ENCODE data around the gene BRAT1. TPM values are rescaled to one million over a fixed set of nuclear protein-coding genes. Genes with fewer than 3 reads are reported as not detected.

The BRAT1 gene
- total RNA-seq, 1 donor from 2014 or later = 42.3 TPM

DNA sequence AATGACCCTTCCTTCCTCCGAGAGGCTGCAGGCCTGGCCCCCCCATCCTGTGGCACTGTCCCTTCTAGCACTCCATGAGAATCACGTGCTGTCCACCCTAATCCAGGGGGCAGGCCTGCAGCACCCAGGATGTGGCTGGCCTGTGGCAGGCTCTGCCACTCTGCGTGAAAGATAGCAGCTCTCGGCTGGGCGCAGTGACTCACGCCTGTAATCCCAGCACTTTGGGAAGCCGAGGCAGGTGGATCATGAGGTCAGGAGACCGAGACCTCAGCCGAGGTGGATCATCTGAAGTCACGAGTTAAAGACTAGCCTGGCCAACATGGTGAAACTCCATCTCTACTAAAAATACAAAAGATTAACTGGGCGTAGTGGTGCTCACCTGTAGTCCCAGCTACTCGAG lies 54.6 kb downstream of the BRAT1 start:
- DNase-seq (ENCODE audit: extremely low read depth, low read depth, low spot score) = no peak

DNA sequence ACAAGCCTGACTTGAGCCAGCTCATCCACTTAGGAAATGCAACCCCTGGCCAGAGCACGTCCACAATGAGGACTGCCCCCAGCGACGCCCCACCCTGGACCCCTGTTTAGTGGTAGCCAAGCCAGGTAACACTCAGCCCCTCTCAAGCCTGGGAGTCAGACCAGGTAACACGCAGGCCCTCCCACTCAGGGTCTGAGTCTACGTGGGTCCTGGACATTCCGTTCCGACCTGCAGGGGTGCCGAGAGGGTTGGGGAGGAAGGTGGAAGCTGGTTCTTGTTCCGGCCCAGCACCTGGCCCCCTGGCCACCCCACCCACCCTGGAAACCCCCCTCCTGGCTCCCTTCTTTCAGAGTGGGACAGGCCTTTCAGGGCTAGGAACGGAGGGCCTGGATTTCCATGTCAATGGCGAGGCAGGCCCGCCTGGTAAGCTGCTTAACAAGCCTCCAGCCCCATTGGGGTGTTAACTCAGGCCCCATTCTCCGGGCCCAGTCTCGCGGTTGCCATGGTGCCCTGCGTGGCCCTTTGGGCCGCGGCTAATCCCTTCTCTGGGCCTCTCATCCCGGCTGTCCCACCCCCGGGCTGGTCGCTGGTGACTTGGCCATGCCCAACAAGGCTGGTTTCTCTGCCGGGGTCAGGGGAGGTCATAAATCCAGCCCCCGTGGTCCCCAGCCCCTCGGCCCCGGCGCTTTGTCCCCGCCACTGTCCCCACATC lies 55.4 kb downstream of the BRAT1 start:
- DNase-seq (ENCODE audit: extremely low read depth, low read depth, low spot score) = no peak

DNA sequence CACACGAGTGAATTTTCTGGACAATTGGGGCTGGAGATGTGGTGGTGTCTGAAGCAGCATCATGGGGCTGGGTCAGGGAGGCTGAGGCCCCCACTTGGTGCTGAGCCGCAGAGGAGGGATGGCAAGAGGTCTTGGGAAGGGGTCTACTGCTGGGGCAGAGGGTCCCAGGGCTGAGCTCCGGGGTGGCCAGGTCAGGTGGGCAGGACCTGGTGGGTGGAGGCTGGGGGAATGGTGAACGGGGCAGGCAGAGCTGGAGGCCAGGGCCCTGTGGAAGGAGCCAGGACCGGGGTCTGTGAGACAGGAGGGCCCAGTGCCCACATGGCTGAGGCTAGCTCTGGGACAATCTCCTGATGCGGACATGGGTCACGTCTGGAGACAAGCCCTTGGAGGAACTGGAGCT lies 56.1 kb downstream of the BRAT1 start:
- no peak for DNase-seq (ENCODE audit: extremely low read depth, low read depth, low spot score)

DNA sequence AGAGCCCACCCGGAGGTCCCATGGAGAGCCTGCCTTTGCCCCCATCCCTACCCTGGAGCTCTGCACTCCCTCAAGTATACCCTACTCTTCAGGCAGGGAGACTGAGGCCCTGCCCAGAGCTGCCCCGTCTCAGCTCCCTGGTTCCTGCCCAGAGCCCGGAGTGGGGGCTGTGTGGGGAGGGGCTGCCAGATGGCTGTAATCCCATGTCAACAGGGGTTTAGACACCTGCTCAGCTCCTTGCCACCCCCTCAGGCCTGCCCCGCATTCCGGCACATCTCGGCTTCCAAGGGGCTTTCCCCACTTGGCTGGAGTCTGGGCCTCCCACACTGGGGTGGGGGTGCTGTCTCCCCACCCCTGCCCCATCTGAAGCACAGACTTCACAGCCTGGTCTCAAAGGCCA lies 56.6 kb downstream of the BRAT1 start:
- DNase-seq (ENCODE audit: extremely low read depth, low read depth, low spot score) = no peak

DNA sequence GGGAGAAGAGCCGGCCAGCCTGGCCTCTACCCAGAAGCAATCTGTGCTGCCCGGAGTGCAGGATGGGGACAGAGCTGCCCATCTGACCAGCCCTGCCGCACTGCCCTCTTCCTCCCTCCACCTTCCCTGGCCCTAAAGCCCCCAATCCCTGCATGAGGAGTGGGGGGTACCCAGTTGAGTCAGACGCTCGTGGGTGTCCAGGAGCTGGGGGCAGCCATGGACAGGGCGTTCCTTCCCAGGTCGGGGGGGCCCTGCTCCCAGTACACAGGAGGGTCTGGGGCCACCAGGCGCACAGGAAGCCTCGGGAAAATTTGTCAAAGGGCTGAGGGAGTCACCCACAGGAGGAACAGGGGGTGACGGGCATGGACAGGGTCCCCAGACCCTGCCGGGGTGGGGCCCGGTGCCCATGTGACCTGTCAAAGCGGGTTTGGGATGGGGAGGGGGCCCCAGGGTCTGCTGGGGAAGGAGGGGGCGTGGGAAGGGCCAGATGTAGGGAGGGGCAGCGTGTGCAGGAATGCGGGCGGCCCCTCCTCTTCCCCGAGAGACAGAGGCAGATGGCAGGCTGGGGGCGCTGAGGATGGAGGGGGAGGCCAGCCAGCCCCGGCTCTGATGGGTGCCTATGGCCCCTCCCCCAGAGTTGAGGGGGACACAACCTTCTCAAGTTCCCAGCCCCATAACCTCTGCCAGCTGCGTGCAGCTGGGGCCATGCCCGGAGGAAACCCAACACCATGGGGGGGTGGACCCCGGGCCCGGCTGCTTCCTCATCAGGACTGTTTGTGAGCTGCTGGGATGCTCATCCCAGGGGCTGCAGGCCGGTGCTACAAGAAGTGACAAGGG lies 57.6 kb downstream of the BRAT1 start:
- DNase-seq (ENCODE audit: extremely low read depth, low read depth, low spot score) = no peak

DNA sequence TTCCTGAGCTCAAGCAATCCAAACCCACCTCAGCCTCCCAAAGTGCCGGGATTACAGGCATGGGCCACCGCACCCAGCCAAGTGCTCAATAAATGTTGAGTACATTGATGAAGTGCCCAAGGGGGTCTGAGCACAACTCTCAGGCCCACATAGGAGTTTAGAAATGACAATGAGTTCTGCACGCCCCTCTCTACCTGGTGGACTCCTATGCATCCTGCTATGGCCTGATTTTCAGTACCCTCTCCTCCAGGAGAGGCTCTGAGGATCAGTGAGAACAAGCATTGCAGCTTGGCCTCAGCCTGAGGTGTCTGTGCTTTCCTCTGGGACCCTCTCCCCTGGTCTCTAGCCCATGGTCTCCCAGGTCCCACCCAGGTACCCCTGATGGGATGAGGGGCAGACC lies 58.3 kb downstream of the BRAT1 start:
- DNase-seq (ENCODE audit: extremely low read depth, low read depth, low spot score) = no peak

DNA sequence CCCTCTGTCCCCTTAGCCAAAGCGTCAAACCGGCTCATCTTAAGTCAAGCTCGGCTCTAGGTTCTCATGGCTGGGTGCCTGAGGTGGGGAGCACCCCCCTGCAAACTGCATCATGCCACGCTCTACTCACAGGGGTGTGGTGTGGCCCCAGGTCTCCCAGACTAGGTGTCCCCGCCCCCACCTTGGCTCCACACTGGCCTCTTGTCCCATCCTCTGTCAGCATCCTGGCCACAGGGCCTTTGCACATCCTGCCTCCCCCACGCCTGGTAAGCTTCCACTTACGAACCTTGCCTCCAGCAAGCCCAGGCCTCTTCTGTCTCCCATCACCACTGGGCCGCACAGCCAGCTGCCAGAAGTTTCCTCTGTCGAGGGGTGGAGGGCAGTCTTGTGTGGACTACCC lies 58.9 kb downstream of the BRAT1 start:
- DNase-seq (ENCODE audit: extremely low read depth, low read depth, low spot score) = no peak

DNA sequence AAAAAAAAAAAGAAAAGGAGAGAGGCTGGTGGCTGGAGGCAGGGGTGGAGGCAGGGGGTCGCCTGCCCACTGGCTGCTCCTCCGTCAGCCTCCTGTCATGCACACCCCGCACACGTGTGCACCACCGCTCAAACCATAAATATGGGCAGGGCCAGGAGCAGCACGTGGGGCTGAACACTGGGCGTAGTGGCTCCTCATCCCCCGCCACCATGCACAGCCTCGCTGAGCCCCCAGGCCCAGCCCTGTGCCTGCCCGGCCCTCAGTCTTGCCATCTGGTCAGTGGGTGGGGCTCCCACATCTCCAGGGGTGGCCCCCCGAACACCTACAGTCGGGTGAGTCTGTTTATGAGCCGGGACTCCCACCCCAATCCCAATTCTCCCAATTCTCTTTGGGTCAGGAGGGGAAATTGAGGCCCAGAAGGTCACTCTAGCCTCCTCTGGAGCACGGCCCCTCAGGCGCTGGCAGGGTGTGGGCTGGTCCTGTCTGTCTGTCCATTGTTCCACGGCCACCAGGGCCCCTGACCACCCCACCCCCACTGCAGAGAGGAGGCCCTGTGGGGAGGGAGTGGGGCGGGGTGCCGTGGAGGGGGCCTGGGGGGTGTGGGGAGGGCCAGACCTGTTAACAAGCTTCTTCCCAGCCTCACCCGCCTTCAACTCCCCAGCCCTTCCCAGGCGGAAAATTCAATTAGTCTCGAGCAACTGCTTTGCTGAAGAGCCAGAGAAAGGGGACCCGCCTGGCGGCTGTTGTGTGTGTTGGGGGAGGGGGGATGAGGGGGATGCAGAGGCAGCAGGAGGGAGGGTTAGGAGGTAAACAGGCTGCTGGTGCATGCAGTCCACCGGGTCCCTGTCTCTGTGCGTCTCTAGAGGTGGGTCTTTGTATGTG lies 59.7 kb downstream of the BRAT1 start:
- DNase-seq (ENCODE audit: extremely low read depth, low read depth, low spot score) = no peak

DNA sequence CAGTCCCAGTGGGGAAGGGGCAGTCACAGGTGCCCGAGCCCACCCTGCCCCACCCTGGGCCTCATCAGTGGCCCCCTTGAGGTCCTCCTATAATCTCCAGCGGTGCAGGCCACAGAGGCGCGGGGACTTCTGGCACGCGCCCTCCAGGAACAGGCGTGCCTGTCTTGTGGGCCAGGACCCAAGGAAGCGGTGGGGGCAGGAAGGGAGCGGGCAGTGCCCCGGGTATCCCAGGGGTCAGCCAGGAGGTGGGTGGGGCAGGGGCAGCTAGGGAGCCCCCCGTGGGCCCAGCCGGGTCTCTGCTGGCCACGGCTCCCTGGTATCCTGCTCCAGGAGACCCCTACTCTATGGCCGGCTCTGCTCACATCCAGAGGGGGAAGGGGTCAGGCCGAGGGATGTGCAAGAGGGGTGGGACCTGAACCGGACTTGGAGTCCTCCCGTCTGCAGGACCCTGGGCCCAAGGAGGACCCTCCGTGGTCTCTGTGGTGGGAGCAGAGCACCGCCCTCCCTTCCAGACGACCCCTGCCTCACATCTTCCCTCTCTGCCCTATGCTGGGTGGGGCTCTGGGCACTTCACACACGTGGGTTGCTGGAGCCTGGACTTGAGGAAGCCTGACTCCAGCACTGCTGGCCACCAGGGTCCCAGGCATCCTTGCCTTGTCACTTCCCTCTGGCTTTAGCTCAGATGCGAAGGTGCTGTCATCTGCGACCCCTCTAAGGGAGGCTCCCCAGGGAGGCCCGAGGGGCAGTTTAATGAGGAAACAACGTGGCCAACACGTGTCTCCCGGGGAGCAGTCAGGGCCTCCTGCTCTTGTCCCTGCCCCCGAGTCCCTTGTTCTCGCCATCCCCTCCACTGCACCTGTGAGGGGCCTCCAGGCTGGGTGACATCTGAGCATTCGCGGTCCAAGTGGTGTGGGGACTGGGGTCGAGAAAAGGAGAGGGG lies 60.9 kb downstream of the BRAT1 start:
- no peak for DNase-seq (ENCODE audit: extremely low read depth, low read depth, low spot score)

DNA sequence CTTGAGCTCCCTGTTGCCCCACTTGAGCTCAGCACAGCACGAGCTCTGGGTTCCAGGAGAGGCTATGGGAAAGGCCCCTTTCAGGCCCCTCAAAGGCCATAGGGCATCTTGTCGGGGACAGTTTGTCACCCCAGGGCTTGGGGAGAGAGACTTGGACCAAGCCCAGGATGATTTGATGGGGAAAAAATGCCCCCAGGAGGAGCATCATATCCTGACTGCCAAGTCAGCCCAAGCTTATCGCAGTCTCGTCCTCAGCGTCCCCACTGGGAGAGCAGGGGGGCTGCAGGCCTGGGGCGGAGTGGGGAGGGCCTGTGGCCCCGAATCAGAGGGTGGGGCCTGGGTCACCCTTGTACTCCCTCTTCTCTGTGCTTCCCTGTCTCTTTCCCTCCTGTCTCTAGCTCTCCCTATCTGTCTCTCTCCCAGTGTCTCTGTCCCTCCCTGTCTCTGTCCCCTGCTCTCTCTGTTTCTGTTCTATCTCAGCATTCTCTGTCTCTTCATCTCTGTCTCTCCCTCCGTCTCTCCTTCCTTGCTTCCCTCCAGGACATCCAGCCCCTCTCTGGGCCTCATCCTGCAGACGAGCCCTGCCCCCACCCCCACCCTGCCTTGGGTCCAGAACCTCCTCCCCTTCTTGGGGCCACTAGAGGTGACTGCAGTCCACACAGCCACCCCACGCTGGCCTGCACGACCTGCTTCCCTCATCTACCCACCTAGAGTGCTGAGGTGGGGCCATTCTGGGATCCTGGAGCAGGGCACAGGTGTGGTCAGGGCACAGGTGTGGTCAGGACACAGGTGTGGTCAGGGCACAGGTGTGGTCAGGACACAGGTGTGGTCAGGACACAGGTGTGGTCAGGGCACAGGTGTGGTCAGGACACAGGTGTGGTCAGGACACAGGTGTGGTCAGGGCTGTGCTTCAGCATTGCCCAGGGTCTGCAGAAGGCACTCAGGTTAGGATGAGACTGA lies 61.8 kb downstream of the BRAT1 start:
- DNase-seq (ENCODE audit: extremely low read depth, low read depth, low spot score) = no peak

DNA sequence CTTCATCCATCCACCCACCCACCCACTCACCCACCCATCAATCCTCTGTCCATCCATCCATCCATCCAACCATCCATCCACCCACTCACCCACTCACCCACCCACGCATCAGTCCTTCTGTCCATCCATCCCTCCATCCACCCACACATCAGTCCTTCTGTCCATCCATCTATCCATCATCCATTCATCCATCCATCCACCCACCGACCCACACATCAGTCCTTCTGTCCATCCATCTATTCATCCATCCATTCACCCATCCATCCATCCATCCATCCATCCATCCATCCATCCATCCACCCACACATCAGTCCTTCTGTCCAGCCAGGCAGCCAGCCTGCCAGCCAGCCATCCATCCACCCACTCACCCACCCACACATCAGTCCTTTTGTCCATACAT lies 63.3 kb downstream of the BRAT1 start:
- DNase-seq (ENCODE audit: extremely low read depth, low read depth, low spot score) = no peak

DNA sequence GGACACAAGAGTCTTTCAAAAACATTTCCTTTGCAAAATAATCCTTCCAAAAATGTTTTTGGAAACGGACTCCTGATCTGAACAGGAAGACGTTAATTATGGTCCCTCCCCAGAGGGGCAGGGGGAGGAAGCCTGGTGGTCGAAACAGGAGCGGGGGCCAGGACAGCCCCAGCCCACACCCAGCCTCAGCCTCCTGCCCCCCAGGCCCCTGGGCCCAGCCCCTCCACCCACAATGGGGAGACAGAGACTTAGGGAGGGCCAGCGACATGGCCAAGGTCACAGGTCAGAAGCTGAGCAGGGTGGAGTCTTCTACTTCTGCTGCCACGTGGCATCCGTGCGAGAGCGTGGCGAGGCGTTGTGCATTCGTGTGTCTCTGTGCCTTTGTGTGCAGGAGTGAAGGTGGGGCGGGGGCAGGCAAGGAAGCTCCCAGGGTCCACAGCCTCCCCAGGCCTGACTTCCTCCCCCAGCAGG lies 65.1 kb downstream of the BRAT1 start:
- DNase-seq (ENCODE audit: extremely low read depth, low read depth, low spot score) = no peak

DNA sequence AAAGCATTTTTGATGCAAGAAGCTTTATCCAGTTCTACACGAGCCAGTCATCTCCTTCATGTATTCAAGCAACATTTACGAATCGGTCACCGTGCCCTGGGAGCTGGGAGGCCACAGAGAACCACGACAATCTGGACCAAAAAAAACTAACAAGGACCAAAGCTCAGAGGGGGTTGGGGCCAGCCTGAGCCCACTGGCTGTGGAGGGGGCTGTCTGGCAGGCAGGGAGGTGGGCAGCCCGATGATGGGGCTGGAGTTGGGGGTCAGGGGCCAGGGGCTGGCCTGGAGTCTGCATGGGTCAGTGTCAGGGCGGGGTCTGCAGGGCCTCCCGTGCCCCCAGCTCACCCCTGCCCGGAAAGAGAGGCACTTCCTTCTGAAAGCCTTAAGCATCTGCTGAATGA lies 66.6 kb downstream of the BRAT1 start:
- DNase-seq (ENCODE audit: extremely low read depth, low read depth, low spot score) = no peak

DNA sequence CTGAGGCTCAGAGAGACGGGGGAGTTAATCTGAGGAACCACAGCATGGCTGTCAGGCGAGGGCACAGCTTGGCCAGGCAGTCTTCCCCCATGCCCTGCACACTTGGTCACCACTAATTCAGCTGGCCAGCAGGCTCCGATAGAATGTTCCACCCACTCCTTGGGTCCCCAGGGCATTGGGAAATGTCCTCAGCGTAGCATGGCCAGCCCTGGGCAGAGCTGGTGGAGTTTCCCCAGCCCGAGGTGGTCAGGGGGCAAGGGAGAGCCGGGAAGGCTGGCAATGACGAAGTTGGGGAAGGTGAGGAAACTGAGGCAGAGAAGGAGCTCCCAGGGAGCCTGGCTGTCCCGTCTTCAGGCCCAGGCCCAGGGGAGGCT lies 67.1 kb downstream of the BRAT1 start:
- DNase-seq (ENCODE audit: extremely low read depth, low read depth, low spot score) = no peak

Other genes starting within 250 kb of the BRAT1 start
- gene SNX8, start 241.1 kb downstream of the BRAT1 start, total RNA-seq = 37.5 and 54.4 TPM in 2 replicates
- gene EIF3B, start 200.7 kb downstream of the BRAT1 start, total RNA-seq = 150 and 181 TPM in 2 replicates
- gene CHST12, start 151.9 kb downstream of the BRAT1 start, total RNA-seq = 22.2 and 32.6 TPM in 2 replicates
- not detected in 2 replicates for gene GRIFIN, start 79.1 kb downstream of the BRAT1 start, total RNA-seq
- 14.8 and 21.7 TPM in 2 replicates for gene LFNG, start 35.8 kb downstream of the BRAT1 start, total RNA-seq
- gene IQCE, start 3.5 kb upstream of the BRAT1 start, total RNA-seq = 6.7 and 12.7 TPM in 2 replicates
- 223 and 321 TPM in 2 replicates for gene TTYH3, start 76.5 kb upstream of the BRAT1 start, total RNA-seq
- gene AMZ1, start 132.7 kb upstream of the BRAT1 start, total RNA-seq = 0.05 and 0.47 TPM in 2 replicates

Data from glomerular endothelial cell (primary cell).